ENCODE measurements around the gene TAOK2.

DNA sequence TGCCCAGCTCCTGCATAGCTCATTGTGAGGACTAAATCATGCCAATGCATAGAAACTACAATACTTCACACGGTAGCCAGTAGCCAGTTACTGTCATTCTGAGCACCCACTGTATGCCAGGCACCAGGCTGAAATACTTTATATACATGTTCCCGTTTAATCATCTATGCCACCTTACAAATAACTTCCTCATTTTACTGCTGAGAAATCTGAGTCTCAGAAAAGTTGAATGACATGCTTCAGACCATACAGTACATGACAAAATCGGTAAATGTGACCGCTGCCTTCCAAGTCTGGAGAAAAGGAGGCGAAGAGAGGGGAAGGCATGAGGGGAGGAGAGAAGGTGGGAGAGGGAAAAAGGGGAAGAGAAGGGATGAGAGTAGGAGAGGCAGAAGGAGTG is 66.6 kb downstream of the TAOK2 start:
- TF ChIP-seq POLR2A (IDR thresholded peaks at IDR 0.05; ENCODE audit: low read depth, low read length) (no peak), TAF1 (IDR thresholded peaks at IDR 0.05; ENCODE audit: borderline replicate concordance, low read depth, low read length) (no peak), POLR2AphosphoS5 (IDR thresholded peaks at IDR 0.05; ENCODE audit: low read depth, low read length) (no peak)

Data from GM12892 (cell line).